GM10248 (cell line): ENCODE measurements around the gene TRAF1.

ENCODE experiments used
- CTCF ChIA-PET: fragments of 300-600 bp; sonication (Branson Sonifier 250); formaldehyde crosslinking; extraction: SDS; loops from one replicate; lab custom pipeline; 2021; ENCODE audit warnings: antibody characterized with exemption; lab: Yijun Ruan, JAX
- POLR2A ChIA-PET: fragments of 350-650 bp; sonication (Branson Sonifier 250); formaldehyde crosslinking; extraction: SDS; loops from one replicate; lab custom pipeline; 2020; ENCODE audit warnings: antibody characterized with exemption; lab: Yijun Ruan, JAX
- DNase-seq: peaks from one replicate; pipeline ENCODE4 v3.0.0; 2012; ENCODE audit errors: extremely low spot score
- TF ChIP-seq, protein P1 (sequence below): IDR thresholded peaks from 2 replicates; pipeline ENCODE4 v1.5.1; 2012; ENCODE audit warnings: mild to moderate bottlenecking, low read depth; ENCODE audit errors: extremely low read depth, missing control alignments, control extremely low read depth

TRAF1 gene

DNA sequence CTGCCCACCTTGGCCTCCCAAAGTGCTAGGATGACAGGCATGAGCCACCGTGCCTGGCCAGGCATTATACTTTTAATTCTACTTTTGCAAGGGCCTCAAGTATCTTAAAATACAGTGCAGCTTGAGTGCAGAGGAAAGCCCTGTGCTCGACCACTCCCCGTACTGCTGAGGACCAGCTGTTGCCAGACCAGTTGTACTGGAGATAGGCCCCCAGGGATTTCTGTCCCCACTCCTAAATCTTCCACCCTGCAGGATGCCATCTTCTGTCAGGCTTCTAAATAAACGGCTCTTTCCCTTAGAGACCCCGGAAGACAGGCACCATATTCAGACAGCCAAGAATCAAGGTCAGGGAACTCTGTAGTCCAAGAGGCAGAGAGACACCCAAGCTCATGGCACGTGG is 67.2 kb downstream of the TRAF1 start:
- CTCF ChIA-PET = interaction anchor here (0.9 to 1.1 kb wide), 2 partner anchors 8 to 15 kb away, joined by 3 to 4 read pairs; no protein-coding TSS in a partner anchor
- POLR2A ChIA-PET = no interaction called here
- TF ChIP-seq, protein P1, sequence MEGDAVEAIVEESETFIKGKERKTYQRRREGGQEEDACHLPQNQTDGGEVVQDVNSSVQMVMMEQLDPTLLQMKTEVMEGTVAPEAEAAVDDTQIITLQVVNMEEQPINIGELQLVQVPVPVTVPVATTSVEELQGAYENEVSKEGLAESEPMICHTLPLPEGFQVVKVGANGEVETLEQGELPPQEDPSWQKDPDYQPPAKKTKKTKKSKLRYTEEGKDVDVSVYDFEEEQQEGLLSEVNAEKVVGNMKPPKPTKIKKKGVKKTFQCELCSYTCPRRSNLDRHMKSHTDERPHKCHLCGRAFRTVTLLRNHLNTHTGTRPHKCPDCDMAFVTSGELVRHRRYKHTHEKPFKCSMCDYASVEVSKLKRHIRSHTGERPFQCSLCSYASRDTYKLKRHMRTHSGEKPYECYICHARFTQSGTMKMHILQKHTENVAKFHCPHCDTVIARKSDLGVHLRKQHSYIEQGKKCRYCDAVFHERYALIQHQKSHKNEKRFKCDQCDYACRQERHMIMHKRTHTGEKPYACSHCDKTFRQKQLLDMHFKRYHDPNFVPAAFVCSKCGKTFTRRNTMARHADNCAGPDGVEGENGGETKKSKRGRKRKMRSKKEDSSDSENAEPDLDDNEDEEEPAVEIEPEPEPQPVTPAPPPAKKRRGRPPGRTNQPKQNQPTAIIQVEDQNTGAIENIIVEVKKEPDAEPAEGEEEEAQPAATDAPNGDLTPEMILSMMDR = no peak
- DNase-seq = no peak

DNA sequence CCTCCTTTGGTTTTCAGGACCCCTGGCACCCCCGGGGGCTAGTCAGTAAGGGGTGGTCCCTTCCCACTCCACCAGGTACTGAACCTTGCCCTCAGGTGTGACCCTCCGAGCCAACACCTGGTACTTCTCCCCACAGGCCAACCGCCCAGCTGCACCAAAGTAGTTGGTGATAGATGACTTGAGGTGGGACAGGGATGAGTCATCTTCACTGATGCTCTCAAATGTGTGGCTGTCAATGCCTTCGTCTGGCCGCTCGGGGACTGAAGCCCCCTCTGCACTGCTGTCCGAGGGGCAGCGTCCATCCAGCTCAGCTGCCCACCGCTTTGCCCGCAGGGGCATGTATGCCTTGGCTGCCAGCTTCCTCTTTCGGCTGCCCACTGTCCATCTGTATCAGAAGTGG is 68.7 kb downstream of the TRAF1 start:
- POLR2A ChIA-PET = no interaction called here
- no peak for DNase-seq
- CTCF ChIA-PET = interaction anchor here (1.3 kb wide), 1 partner anchor 10 kb away, joined by 3 read pairs; no protein-coding TSS in a partner anchor
- TF ChIP-seq, protein P1 = no peak

DNA sequence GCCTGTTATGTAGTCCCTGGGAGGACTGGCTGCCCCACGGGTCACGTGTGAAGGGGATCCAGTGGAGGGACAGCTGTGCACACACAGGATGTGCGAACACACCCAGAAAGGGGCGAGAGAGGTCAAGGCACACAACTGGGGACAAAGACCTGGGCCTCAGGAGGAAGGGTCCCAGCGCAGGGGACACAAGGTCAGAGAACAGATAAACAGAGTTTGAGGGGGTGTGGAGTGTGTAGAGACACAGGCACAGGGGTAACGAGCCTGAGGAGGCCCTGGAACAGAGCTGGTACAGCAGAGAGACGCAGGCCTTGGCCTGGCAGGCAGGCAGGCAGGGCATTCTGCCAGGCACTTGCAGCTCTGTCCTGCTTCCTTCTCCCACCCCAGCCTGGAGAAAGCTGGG is 69.1 kb downstream of the TRAF1 start:
- TF ChIP-seq, protein P1 = no peak
- no peak for DNase-seq
- ChIA-PET CTCF (interaction anchor here (1.3 kb wide), 1 partner anchor 9 kb away, joined by 3 read pairs; no protein-coding TSS in a partner anchor), POLR2A (no interaction called here)

DNA sequence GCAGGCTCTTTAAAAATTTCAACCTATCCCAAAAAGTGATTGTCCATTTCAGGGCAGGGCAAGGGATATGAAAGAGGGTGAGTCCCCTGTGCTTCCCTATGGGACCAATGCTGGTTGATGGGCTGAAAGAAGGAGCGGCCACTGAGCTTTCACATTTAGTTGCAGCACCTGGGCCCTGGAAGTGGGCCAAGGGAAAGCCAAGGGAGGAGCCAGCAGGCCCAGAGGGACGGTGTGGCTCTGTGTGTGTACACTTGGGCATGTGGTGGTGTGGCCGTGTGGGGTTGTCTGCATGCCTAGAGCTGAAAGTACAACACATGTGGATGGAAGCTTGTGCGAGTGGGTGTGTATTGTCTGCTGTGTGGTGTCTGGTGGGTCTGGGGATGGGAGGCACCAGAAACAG is 69.9 kb downstream of the TRAF1 start:
- ChIA-PET CTCF (interaction anchor here (1.3 to 1.7 kb wide), 2 partner anchors 8 to 12 kb away, joined by 3 read pairs; no protein-coding TSS in a partner anchor), POLR2A (interaction anchor here (0.7 kb wide), 1 partner anchor 12 kb away, joined by 6 read pairs; no protein-coding TSS in a partner anchor)
- TF ChIP-seq, protein P1 = no peak
- no peak for DNase-seq

DNA sequence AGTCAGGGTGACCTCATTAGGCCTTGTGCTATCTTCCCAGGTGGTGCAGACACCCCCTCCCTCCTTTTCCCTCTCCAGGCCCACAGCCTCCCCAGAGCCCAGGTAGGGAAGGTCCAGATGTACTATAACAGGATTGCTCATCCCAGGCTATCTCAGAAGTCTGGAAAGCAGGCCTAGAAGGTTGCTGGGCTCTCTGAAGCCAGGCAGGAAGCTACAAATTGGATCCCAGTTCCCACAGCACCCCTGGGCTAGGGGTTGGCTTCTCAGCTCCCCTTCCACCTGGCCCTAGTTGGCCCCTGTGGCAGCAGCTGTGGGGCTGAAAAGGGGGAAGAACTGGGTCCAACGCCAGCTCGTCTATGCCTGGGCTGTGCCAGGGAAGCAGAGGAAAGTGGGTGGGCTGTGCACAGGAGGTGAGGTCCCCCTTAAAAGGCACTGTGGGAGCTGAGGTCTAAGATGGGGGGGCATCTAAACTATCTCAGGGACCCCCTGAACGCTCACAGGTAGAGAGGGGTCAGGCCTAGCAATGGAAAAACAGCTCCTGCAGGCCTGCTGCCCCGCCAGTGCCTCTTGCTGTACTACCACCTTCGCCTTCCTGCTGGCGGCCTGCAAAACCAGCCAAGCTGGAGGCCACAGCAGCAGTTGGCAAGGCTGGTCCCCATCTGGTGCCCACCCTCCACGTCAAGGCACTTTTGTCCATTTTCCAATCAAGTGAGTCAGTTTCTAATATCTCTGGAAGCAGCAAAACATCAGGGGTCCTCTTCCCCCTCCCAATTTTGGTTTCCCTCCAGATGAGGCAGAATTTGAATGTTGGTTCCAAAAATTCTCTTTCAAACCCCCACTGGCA is 70.5 kb downstream of the TRAF1 start:
- TF ChIP-seq, protein P1 = no peak
- DNase-seq = no peak
- ChIA-PET CTCF (interaction anchor here (1.7 kb wide), 1 partner anchor 12 kb away, joined by 3 read pairs; no protein-coding TSS in a partner anchor), POLR2A (interaction anchor here (0.7 kb wide), 1 partner anchor 11 kb away, joined by 6 read pairs; no protein-coding TSS in a partner anchor)

DNA sequence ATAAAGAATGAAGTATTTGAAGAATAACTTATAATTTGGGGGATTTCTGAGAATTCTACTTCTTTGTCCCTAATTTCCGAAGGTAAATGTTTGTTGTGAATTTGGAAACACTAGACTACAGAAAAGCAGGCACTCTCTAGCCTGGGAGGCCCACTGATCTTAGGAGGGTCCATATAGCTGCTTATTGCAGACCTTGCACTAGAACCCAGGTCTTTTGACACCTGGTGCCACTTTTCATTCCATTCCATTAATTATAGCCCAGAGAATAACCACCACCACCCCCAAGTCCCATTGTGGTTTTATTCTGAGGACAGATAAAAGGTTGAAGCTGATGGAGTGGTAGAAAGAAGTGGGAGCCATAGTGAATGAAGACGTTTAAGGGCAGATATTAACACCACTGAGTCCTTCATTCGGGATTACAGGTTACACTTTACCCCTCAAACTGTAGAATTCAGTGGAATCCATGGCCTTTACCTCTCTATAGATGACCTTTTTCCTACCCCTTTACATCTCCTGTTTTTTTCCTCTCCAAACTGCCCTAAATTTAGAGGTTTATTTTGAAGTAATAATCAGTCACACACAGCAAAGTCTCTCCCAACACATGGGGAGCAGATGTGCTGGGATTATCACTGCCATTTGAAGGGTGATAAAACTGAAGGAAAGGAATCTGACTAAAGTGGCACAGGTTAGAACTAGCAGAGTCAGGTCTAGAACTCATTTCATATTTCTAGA is 71.8 kb downstream of the TRAF1 start:
- ChIA-PET CTCF (no interaction called here), POLR2A (no interaction called here)
- DNase-seq = no peak
- TF ChIP-seq, protein P1 = no peak
